Hematopoietic multipotent progenitor cell treated with erythropoietin and hydrocortisone succinate and interleukin-3 and kit ligand, for 4 days (in vitro differentiated cells): ENCODE measurements around the gene HSF2.
"Not testable (repeated sequence)": the region's sequence is repeated elsewhere in the genome, so short reads cannot be mapped to it uniquely, and the experiment has no call there.

Source experiments
- DNase-seq: peaks from one replicate; pipeline ENCODE4 v3.0.0-alpha.2; 2015

HSF2 gene

GRCh38 chr6:122455116-122455515 lies 55.7 kb downstream of the HSF2 start:
- DNase-seq, result peak; percentile 52

- DNase-seq, result no peak
Observed at GRCh38 chr6:122458087-122458486, 58.6 kb downstream of the HSF2 start.

- DNase-seq, result no peak
Observed at GRCh38 chr6:122459240-122459639, 59.8 kb downstream of the HSF2 start.

- DNase-seq, result not testable (repeated sequence)
Observed at GRCh38 chr6:122459865-122460416, 60.5 kb downstream of the HSF2 start.

- no peak for DNase-seq
Observed at GRCh38 chr6:122461885-122462284, 62.4 kb downstream of the HSF2 start.

GRCh38 chr6:122471107-122472021 lies 71.9 kb downstream of the HSF2 start, which contains the start of gene SERINC1:
Gene SERINC1 (minus strand): TSS chr6:122471807. CDS start chr6:122471737, 70 bp downstream.
- DNase-seq, result peak; percentile 97

GRCh38 chr6:122472022-122472340 lies 72.5 kb downstream of the HSF2 start:
- DNase-seq, result no peak

- peak; percentile 75 for DNase-seq
Observed at GRCh38 chr6:122476131-122476530, 76.7 kb downstream of the HSF2 start.

- no peak for DNase-seq
Observed at GRCh38 chr6:122482750-122483080, 83.3 kb downstream of the HSF2 start.
